Common myeloid progenitor, CD34-positive (primary cell): ENCODE data around the gene LONP2.

Experiments
- CTCF ChIA-PET: fragments of 350-600 bp; sonication (Branson Sonifier 250); formaldehyde crosslinking; loops from one replicate; lab custom pipeline; 2021; ENCODE audit warnings: antibody characterized with exemption; lab: Charles Lee
- POLR2A ChIA-PET: fragments of 350-600 bp; sonication (Branson Sonifier 250); formaldehyde crosslinking; loops from one replicate; lab custom pipeline; 2021; ENCODE audit warnings: antibody characterized with exemption; lab: Charles Lee
- DNase-seq, 3 donors: peaks; one replicate each; pipeline versions ENCODE4 v3.0.0 to v3.0.0-alpha.2; 2013
- H3K27ac ChIP-seq, 2 experiments: 1 replicate in 1 of 2; 2 replicates in 1 of 2; pipeline ENCODE4 v1.7.0; 2013; ENCODE audit warnings: inconsistent platforms in 2 of 2, low read length in 2 of 2, mild to moderate bottlenecking in 2 of 2, low read depth in 1 of 2, moderate library complexity in 1 of 2; ENCODE audit not compliant: severe bottlenecking in 2 of 2, insufficient read depth in 1 of 2, poor library complexity in 1 of 2
- H3K27me3 ChIP-seq, 5 experiments: replicated peaks in 2 of 5; 1 replicate in 3 of 5; 2 replicates in 2 of 5; pipeline versions ENCODE4 v1.6.1 to v1.7.0; 2013; ENCODE audit warnings: low read length in 4 of 5, mild to moderate bottlenecking in 2 of 5, moderate library complexity in 2 of 5, inconsistent platforms in 1 of 5; ENCODE audit not compliant: insufficient read depth in 5 of 5, control insufficient read depth in 4 of 5
- H3K36me3 ChIP-seq, 4 experiments: 1 replicate in 2 of 4; 2 replicates in 2 of 4; pipeline versions ENCODE4 v1.6.1 to v1.7.0; 2013; ENCODE audit warnings: low read length in 3 of 4, control low read depth in 1 of 4, mild to moderate bottlenecking in 1 of 4; ENCODE audit not compliant: control insufficient read depth in 4 of 4, insufficient read depth in 4 of 4
- H3K4me1 ChIP-seq, 4 experiments: 1 replicate in 3 of 4; 2 replicates in 1 of 4; pipeline versions ENCODE4 v1.6.1 to v1.7.1; 2013; ENCODE audit warnings: low read length in 3 of 4, mild to moderate bottlenecking in 3 of 4, control low read depth in 1 of 4, inconsistent platforms in 1 of 4, moderate library complexity in 1 of 4; ENCODE audit not compliant: control insufficient read depth in 4 of 4, insufficient read depth in 4 of 4; ENCODE audit errors: control extremely low read depth in 1 of 4
- H3K4me3 ChIP-seq, 7 experiments: 1 replicate in 4 of 7; 2 replicates in 3 of 7; pipeline versions ENCODE4 v1.5.1 to v1.7.0; 2013; ENCODE audit warnings: mild to moderate bottlenecking in 7 of 7, low read length in 6 of 7, moderate library complexity in 6 of 7, inconsistent platforms in 2 of 7, low read depth in 2 of 7, control low read depth in 1 of 7; ENCODE audit not compliant: insufficient read depth in 4 of 7, control insufficient read depth in 1 of 7; ENCODE audit errors: extremely low read depth in 1 of 7
- H3K9me3 ChIP-seq, 5 experiments: 1 replicate in 4 of 5; 2 replicates in 1 of 5; pipeline versions ENCODE4 v1.6.1 to v1.7.1; 2013; ENCODE audit warnings: low read length in 4 of 5, mild to moderate bottlenecking in 2 of 5, inconsistent platforms in 1 of 5, low read depth in 1 of 5, moderate library complexity in 1 of 5; ENCODE audit not compliant: control insufficient read depth in 4 of 5, insufficient read depth in 2 of 5; ENCODE audit errors: control extremely low read depth in 1 of 5
- WGBS: methylation state at CpG from one replicate; pipeline ENCODE4 v1.1.5; 2013; ENCODE audit not compliant: insufficient coverage; 5-methylcytosine and 5-hydroxymethylcytosine counted together

LONP2 gene

DNA sequence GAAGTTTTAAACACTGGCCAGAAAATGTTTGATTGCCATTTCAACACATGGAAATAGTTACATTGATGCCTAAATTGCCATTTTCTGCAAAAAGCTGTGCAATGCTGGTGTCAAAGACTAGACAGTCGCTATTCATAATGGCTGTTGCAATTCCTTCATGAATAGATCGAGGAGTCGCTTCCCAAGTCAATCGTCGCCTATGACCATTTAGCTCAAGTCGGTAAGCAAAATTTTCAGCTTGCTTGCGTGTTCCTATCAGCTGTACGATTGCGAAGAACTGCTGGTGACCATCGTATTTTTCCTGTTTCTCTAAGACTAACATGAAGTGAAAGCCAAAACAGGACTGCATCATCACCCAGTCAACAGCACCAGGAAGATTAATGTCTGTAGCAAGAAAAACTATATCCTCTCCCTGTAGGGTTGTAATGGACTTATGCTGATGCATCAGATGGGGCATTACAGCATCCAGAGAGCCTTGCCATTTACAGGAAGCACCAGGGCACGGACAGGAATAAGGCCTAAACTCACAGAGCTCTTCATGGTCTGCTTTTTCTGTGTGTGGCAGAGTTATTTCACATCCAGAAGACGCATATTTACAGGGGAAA is 117.5 kb downstream of the LONP2 start:
- H3K36me3 ChIP-seq = peaks cover 0 to 24% (median 10%) of the 10 kb centered on the region in 4 experiments
- H3K4me1 ChIP-seq = peaks cover 7 to 23% (median 15%) of the 10 kb centered on the region in 4 experiments
- POLR2A ChIA-PET = no interaction called here
- CTCF ChIA-PET = interaction anchor here (1.4 kb wide), 2 partner anchors 9 to 262 kb away, joined by 3 read pairs; no protein-coding TSS in a partner anchor
- H3K4me3 ChIP-seq = no peak overlapping the region
- H3K27ac ChIP-seq = no peak overlapping the region
- no peak for DNase-seq
- H3K9me3 ChIP-seq = no peaks in the 10 kb centered on the region
- WGBS = 95% methylated on average over 12 of the region's 12 CpGs
- H3K27me3 ChIP-seq = no peaks in the 10 kb centered on the region

DNA sequence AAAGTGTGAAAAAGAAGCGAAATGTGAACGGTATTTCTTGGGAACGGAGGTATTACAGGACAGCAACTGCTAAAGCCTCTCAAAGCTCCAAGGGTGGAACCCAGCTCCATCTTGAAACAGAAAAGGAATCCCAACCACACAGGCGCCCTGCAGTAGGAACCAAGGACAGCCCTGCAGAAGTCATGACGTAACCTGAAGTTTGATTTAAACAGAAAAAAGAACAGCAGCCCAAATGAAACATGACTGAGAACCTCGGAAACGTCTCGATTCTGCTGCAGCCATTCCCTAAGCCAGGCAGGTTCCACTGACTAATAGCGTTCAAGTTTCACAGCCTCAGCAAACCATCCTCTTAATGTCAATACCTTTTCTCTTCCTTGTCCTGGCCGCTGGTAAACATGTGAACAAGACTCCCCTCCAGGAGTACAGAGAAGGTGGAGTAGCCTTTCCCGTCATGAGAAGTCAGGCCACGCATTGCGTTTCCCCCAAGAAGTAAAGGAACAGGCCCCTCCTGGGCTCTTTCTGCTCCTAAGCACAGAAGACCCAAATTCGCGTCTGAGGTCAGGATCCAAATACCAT is 121.0 kb downstream of the LONP2 start:
- Histone ChIP-seq H3K36me3 (peaks cover 0 to 13% (median 7%) of the 10 kb centered on the region in 4 experiments), H3K27me3 (no peaks in the 10 kb centered on the region), H3K4me3 (peak overlapping the region in 6 of 7 experiments; percentile 72 to 98 (median 80)), H3K4me1 (peaks cover 9 to 30% (median 20%) of the 10 kb centered on the region in 4 experiments), H3K9me3 (no peaks in the 10 kb centered on the region), H3K27ac (peak overlapping the region in 1 of 2 experiments; percentile 90)
- no peak for DNase-seq
- 88% methylated on average over 14 of the region's 15 CpGs for WGBS
- ChIA-PET CTCF (interaction anchor here (0.9 to 2.5 kb wide), 7 partner anchors 9 to 258 kb away, joined by 3 to 17 read pairs (median 4); partner anchors contain the start of gene SIAH1), POLR2A (no interaction called here)

DNA sequence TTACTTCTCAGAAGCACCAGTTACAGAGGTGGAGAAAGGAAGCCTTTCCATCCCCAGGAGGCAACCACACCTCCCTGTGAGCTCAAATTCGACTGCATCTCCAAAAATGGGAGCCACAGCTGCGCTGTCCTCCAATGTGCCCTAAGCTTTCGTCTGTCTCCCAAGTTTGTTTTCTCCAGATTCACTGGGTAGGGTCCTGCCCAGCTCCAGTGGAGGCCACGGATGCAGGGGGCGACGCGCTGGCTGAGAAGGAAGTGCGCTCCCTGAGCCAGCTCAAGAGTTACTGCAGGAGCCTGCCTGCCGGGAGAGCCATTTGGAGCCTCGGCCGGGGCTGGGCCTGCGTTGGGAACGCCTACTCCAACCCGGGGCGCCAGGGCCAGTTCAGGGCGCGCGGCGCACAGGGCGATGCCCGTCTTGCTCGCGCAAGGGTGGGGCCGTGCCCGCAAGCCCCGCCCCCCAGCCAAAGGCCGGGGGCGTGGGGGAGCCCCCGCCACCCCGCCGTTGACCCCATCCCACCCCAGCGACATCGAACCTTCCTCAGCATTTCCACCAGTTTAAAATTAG is 121.6 kb downstream of the LONP2 start:
- WGBS = 8% methylated on average over 30 of the region's 33 CpGs
- DNase-seq = peak; percentile 64 to 81 (median 77)
- ChIA-PET POLR2A (interaction anchor here (0.9 kb wide), 1 partner anchor 19 kb away, joined by 5 read pairs; the partner anchor contains the start of gene SIAH1), CTCF (interaction anchor here (0.7 to 2.5 kb wide), 11 partner anchors 9 to 257 kb away, joined by 3 to 17 read pairs (median 4); partner anchors contain the start of gene SIAH1)
- H3K9me3 ChIP-seq = no peaks in the 10 kb centered on the region
- peaks cover 9 to 30% (median 20%) of the 10 kb centered on the region in 4 experiments for H3K4me1 ChIP-seq
- H3K27ac ChIP-seq = peak overlapping the region; percentile 28 to 90
- peaks cover 0 to 13% (median 7%) of the 10 kb centered on the region in 4 experiments for H3K36me3 ChIP-seq
- H3K27me3 ChIP-seq = no peaks in the 10 kb centered on the region
- H3K4me3 ChIP-seq = peak overlapping the region; percentile 24 to 98 (median 76)

DNA sequence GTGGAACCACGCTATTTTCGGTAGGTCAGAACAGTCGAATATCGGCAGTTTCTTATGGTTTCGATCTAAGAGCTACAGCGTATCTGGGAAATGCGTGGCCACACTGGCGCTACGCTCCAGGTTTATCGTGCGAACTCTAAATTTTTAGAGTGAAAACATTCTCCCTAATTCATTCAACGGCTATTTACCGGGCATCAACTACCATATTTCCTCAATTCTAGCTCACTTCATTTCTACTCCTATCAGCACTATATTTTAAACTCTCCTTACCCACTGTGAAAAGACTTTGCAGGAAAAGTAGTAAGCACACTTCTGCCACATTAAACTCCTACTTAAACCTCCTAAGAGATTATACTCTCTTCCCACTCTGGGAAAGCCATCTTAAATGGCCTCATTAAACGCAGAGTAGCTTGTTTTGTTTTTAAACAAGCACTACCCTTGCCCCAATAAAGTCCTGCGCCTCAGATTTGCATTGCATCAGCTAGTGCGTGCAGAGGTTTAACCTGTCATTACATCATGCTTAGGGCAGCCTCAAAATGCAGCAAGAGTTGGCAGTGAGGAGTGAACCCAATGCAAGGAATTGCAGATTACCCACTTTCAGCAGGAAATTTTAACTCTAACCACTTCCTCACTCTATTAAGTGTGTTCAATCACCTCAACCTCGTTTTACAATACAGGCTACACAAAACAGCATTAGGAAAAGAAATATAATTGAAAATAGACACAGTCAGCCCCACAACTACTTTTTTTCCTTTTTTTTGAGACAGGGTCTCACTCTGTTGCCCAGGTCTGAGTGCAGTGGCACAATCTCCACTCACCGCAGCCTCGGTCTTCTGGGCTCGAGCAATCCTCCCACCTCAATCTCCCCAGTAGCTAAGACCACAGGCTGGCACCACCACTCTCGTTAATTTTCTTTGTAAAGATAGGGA is 122.3 kb downstream of the LONP2 start:
- peak; percentile 63 to 90 (median 87) for DNase-seq
- WGBS = 13% methylated on average over 20 of the region's 21 CpGs
- ChIA-PET CTCF (interaction anchor here (0.7 to 2.5 kb wide), 11 partner anchors 8 to 257 kb away, joined by 3 to 17 read pairs (median 4); partner anchors contain the start of gene SIAH1), POLR2A (interaction anchor here (0.9 kb wide), 1 partner anchor 19 kb away, joined by 5 read pairs; the partner anchor contains the start of gene SIAH1)
- no peaks in the 10 kb centered on the region for H3K9me3 ChIP-seq
- H3K4me1 ChIP-seq = peaks cover 9 to 30% (median 20%) of the 10 kb centered on the region in 4 experiments
- H3K27ac ChIP-seq = peak overlapping the region; percentile 28 to 90
- H3K27me3 ChIP-seq = no peaks in the 10 kb centered on the region
- H3K36me3 ChIP-seq = peaks cover 0 to 9% (median 6%) of the 10 kb centered on the region in 4 experiments
- H3K4me3 ChIP-seq = peak overlapping the region; percentile 24 to 98 (median 76)

DNA sequence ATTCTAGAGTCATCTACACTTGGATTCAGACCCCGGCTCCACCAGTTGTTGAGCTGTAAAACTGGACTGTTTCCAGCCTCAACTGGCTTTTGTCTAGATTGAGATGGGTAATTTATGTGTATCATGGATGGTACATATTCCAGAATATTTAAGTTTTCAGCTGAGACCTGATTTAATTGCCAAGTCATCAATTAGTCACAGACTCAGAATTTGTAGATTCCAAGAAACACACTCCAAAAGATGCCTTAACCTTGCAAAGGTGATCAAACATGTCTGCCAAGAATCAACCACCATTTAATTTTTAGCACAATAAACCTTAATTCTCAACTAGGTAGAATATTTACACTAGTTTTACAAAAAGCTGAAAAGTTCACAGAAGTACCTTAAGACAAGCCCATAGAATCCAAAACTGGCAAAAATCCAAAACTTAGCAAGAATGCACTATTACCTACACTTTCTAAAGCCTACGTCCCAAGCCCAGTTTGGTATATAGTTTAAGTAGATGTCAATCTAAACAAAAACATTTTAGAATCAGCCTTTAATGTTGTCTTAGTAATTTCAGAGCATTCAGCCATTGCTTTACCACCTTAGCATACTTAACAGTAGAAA is 123.4 kb downstream of the LONP2 start:
- ChIA-PET POLR2A (no interaction called here), CTCF (interaction anchor here (1.2 to 2.6 kb wide), 3 partner anchors 8 to 15 kb away, joined by 3 to 8 read pairs (median 5); no protein-coding TSS in a partner anchor)
- Histone ChIP-seq H3K9me3 (no peaks in the 10 kb centered on the region), H3K27me3 (no peaks in the 10 kb centered on the region), H3K36me3 (no peaks in the 10 kb centered on the region), H3K4me3 (no peak overlapping the region), H3K4me1 (peaks cover 9 to 30% (median 18%) of the 10 kb centered on the region in 4 experiments), H3K27ac (no peak overlapping the region)
- no peak for DNase-seq
- 90% methylated on average over 1 of the region's 2 CpGs for WGBS

DNA sequence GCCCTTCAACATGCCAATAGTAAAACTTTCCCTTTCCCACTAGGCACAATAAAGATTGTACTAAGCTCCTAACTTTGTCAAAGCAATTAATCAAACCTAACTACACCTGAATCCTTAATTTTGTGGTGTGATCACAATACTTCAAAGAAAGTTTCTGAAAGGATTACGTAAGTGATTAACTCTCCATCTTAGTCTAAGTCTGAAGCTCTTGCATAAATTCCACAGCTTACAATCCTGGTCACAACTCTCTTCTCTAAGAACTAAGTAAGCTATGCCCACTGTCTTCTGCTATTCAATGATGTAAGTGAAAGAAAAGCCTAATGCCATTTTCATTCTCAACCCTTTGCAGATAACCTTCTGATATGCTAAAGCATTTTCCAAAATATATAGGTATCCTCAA is 125.7 kb downstream of the LONP2 start:
- Histone ChIP-seq H3K4me3 (no peak overlapping the region), H3K27ac (no peak overlapping the region), H3K36me3 (no peaks in the 10 kb centered on the region), H3K9me3 (no peaks in the 10 kb centered on the region), H3K4me1 (peaks cover 12 to 46% (median 22%) of the 10 kb centered on the region in 4 experiments), H3K27me3 (no peaks in the 10 kb centered on the region)
- WGBS = no CpG with 5 or more reads among the region's 1 CpG
- POLR2A ChIA-PET = interaction anchor here (0.6 kb wide), 2 partner anchors 120 to 1330 kb away, joined by 3 read pairs; no protein-coding TSS in a partner anchor
- CTCF ChIA-PET = interaction anchor here (0.8 to 2.6 kb wide), 6 partner anchors 9 to 254 kb away, joined by 3 to 8 read pairs (median 6); no protein-coding TSS in a partner anchor
- no peak for DNase-seq
